Mammary epithelial cell (primary cell): ENCODE results near the gene PIWIL4.

Experiments used
- EZH2 ChIP-seq: IDR thresholded peaks from 2 replicates; pipeline ENCODE4 v1.6.1; 2012; ENCODE audit warnings: low read length, inconsistent platforms, borderline replicate concordance
- TF ChIP-seq, protein P1 (sequence below), 2 donors: IDR thresholded peaks in 1 of 2; conservative IDR thresholded peaks in 1 of 2; 2 replicates each; pipeline ENCODE4 v1.5.1; 2011 to 2012; ENCODE audit warnings: inconsistent platforms in 2 of 2, low read length in 2 of 2, mild to moderate bottlenecking in 2 of 2, control low read depth in 1 of 2, low read depth in 1 of 2; ENCODE audit not compliant: insufficient read depth in 1 of 2; ENCODE audit errors: extremely low read depth in 1 of 2

DNA sequence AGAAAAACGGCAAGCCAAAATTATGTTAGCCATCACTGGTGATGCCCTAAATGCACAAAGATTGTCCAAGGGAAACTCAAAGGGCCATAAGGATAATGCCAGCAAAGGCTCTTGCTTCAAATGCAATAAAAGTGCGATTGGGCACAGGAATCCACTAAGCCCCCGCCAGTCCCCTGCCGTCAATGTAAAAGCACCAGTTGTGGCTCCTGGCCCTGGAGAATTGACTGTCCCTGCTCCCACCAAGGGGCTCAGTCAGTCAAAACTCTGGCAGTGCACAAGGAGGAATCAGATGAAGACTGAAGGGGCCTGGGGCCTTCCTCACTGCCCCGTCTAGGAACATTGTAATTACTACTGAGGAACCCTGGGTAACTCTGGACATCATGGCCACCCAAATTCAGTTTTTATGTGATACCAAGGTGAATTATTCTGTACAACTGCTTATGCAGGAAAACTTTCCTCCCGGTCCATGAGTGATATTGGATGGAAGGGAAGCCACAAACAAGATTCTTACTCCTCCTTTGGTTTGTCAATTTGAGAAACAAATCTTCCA lies 85.6 kb downstream of the PIWIL4 start:
- TF ChIP-seq, protein P1, sequence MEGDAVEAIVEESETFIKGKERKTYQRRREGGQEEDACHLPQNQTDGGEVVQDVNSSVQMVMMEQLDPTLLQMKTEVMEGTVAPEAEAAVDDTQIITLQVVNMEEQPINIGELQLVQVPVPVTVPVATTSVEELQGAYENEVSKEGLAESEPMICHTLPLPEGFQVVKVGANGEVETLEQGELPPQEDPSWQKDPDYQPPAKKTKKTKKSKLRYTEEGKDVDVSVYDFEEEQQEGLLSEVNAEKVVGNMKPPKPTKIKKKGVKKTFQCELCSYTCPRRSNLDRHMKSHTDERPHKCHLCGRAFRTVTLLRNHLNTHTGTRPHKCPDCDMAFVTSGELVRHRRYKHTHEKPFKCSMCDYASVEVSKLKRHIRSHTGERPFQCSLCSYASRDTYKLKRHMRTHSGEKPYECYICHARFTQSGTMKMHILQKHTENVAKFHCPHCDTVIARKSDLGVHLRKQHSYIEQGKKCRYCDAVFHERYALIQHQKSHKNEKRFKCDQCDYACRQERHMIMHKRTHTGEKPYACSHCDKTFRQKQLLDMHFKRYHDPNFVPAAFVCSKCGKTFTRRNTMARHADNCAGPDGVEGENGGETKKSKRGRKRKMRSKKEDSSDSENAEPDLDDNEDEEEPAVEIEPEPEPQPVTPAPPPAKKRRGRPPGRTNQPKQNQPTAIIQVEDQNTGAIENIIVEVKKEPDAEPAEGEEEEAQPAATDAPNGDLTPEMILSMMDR (conservative IDR thresholded peaks at IDR 0.05 in 1 of 2, IDR thresholded peaks at IDR 0.05 in 1 of 2; ENCODE audit: extremely low read depth in 1 of 2, insufficient read depth in 1 of 2, low read depth in 1 of 2, low read length in 2 of 2): no peak
- no peak for TF ChIP-seq EZH2
